ENCODE results near the gene MZT2B.
"Not testable (repeated sequence)": the region's sequence is repeated elsewhere in the genome, so short reads cannot be mapped to it uniquely, and the experiment has no call there.

Gene MZT2B

DNA sequence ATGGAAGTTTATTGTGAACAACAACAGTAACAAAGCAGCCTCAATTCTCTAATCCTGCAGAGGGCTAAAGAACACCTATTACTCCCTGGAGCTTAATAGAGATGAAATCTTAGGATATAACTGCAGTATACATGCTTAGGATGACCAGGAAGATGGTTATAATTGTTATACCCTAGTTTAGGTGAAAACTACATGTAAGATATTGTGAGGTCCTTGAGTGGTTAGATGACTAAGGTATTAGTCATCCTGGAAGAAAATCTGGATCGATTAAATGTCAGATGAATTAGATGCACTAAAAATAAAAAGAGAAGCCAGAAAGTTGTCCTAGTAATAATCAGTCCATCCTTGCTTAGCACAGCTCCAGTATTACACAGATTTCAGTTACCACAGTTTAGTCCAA is 38.4 kb downstream of the MZT2B start:
- not testable (repeated sequence) for DNase-seq

DNA sequence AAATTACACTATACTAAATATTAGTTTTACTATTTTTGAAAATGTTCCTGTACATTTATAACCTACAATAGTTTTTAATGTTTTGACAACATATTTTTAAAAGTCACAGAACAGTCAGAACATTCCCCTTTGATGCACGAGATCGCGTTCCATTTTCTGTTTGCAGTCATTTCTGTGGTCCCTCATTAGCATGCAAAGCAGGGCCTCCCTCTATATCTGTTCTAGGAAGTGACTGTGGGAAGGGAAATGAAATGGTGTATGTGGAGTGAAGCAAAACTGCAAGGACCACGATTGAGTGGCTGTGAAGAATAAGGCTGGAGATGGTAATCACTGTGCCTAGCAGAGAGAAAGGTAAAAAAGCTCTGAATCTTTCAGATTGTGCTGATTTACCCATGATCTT is 40.5 kb downstream of the MZT2B start:
- not testable (repeated sequence) for DNase-seq

DNA sequence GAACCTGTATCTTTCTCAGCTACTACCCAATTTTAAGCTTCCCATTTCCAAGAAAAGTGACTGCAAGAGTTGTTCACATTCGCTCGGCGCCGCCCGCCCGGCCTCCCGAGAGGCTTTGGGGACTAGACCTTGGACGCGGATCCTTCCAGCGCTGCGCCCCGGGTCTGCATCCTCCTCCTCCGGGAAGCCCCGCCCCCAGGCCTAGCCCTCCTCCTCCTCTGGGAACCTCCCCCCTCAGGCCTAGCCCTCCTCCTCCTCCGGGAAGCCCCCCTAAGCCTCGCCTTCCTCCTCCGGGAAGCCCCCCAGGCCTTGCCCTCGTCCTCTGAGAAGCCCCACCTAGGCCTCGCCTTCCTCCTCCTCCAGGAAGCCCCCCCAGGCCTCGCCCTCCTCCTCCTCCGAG is 45.9 kb downstream of the MZT2B start:
- not testable (repeated sequence) for DNase-seq

DNA sequence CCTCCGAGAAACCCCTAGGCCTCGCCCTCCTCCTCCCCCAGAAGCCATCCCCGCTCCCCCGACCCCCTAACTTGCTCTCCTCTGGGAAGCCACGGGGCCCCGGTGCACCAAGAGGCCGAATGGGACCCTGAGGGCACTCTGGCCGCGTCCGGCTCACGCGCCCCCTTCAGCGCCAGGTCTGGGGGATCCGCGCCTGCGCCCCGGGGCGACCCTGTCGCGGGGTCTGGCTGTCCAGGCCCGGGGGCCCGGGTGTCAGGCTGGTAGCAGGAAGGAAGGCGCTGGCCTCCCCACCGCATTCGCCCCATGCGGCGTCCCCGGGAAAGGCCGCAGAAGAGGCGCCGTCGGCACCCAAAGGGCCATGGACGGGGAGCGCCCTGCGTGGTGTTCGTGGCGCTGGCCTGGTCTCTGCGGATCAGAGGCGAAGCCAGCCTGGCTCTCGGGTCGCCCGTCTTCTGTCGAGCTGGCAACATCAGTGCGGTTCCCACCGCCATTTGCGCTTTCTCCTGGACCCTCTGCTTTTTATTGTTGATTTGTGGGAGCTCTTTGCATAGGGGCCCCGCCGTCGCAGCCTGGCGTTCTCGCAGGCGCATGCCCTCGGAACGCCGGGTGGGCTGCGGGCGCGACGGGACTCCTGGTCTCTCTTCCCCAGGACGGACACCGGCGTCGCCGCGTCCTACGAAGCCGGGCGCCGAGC is 46.6 kb downstream of the MZT2B start:
- not testable (repeated sequence) for DNase-seq

DNA sequence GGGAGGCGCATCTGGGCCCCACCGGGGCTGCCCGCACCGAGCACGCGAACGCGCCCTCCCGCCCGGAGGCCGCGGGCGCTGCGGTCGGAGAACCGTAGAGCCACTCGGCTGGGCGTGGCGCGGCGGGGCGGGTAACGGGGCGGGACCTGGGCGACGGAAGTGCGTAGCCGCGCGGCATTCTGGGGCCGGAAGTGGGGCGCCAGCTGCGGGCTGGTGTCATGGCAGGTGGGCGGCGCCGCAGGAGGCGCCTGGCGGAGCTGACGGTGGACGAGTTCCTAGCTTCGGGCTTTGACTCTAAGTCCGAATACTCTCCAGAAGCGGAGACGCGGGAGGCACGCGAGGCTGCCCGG is 47.1 kb downstream of the MZT2B start:
- DNase-seq: not testable (repeated sequence)

DNA sequence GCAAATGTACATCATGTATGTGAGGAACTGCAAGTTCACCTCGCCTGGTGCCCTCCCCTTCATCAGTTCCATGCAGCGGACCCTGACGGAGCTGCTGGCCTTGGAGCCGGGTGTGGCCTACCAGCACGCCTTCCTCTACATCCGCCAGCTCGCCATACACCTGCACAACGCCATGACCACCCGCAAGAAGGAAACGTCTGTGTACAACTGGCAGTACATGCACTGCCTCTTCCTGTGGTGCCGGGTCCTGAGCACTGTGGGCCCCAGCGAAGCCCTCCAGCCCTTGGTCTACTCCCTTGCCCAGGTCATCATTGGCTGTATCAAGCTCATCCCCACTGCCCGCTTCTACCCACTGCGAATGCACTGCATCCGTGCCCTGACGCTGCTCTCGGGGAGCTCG is 48.3 kb downstream of the MZT2B start:
- DNase-seq: not testable (repeated sequence)

DNA sequence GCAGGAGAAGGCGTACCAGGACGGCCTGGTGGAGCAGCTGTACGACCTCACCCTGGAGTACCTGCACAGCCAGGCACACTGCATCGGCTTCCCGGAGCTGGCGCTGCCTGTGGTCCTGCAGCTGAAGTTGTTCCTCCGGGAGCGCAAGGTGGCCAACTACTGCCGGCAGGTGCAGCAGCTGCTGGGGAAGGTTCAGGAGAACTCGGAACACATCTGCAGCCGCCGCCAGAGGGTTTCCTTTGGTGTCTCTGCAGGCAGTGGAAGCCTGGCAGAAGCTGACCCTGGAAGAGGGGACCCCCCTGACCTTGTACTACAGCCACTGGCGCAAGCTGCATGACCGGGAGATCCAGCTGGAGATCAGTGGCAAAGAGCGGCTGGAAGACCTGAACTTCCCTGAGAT is 48.8 kb downstream of the MZT2B start:
- not testable (repeated sequence) for DNase-seq

DNA sequence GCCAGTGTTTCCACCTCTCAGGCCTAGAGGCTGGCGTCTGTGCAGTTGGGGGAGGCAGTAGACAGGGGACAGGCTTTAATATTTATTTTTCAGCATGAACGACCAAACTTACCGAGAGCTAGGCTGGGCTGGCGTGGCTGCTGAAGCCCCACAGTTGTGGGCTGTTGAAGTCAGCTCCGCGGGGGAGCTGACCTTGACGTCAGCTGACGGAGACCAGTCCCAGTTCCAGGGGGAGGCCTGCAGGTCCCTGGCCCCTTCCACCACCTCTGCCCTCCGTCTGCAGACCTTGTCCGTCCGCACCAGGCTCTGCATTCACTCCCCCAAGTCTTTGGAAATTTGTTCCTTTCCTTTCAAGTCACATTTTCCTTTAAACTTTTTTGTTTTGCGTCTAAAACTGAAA is 49.6 kb downstream of the MZT2B start:
- no peak for DNase-seq

DNA sequence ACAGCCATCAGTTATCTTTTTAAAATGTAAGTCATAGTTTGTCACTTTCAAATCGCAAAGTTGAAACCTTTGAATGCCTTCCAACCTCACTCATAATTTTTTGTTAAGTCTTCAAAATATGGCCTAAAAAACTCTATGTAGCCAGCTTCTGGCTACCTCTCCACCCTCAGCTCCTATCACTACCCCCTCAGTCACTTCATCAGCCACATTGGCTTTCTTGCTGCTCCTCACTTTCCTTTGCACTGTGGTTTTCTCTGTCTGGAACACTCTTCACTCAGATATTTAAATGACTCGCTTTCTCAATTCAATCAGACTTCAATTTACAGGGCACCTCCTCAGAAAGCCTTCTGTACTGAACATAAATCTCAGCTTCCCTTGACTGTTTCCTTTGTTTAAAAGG is 51.0 kb downstream of the MZT2B start:
- DNase-seq: not testable (repeated sequence)

DNA sequence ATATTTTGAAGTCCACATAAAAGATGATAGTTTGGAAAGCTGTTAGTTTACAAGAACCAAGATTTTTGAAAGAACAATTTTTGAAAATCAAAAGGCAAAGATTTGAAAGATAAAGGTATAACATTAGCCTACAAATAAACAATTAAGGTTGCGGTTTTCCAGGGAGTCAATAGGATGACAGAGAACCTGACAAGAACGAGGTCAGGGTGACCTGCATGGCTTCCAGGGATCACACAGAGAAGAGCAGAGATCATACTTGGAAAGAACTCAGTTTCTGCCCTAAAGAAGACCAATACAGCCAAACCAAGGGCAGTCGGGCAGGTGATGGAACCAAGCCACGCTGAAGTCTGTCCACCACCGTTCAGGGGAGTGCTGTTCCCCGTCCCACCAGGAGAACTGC is 57.5 kb downstream of the MZT2B start:
- DNase-seq: not testable (repeated sequence)

All from cortex of kidney (tissue), 1 donor.